Astrocyte (in vitro differentiated cells and primary cell): ENCODE measurements around the gene VPS26C. TPM values are rescaled to one million over a fixed set of nuclear protein-coding genes. Genes with fewer than 3 reads are reported as not detected.

Experiments
- DNase-seq: peaks from one replicate; pipeline ENCODE4 v3.0.0-alpha.2; 2010; ENCODE audit warnings: low read depth
- FAIRE-seq: peaks from 2 replicates; lab custom pipeline; 2011; peaks lifted over from hg19 to GRCh38; lab: Jason Lieb, UNC
- H2AFZ ChIP-seq: 2 replicates; pipeline ENCODE4 v1.6.0; 2012; ENCODE audit warnings: low read depth, low read length, inconsistent platforms
- H3K27ac ChIP-seq: 2 replicates; pipeline ENCODE4 v1.5.1; 2011; ENCODE audit warnings: low read depth, low read length, inconsistent platforms
- H3K27me3 ChIP-seq: 2 replicates; pipeline ENCODE4 v1.6.0; 2011; ENCODE audit warnings: low read length, inconsistent platforms; ENCODE audit not compliant: insufficient read depth
- H3K36me3 ChIP-seq: 2 replicates; pipeline ENCODE4 v1.5.1; 2011; ENCODE audit warnings: low read length, inconsistent platforms; ENCODE audit not compliant: insufficient read depth
- H3K4me1 ChIP-seq: 2 replicates; pipeline ENCODE4 v1.5.1; 2011; ENCODE audit warnings: low read length, inconsistent platforms; ENCODE audit not compliant: insufficient read depth
- H3K4me2 ChIP-seq: 2 replicates; pipeline ENCODE4 v1.6.0; 2012; ENCODE audit warnings: low read length, inconsistent platforms
- H3K4me3 ChIP-seq: 2 replicates; pipeline ENCODE4 v1.5.1; 2011; ENCODE audit warnings: low read depth, mild to moderate bottlenecking, low read length, inconsistent platforms; ENCODE audit not compliant: insufficient read depth
- H3K79me2 ChIP-seq: 2 replicates; pipeline ENCODE4 v1.6.0; 2012; ENCODE audit warnings: mild to moderate bottlenecking, low read length, inconsistent platforms; ENCODE audit not compliant: insufficient read depth
- H3K9ac ChIP-seq: 2 replicates; pipeline ENCODE4 v1.6.0; 2012; ENCODE audit warnings: mild to moderate bottlenecking, low read length, inconsistent platforms
- H3K9me3 ChIP-seq: 2 replicates; pipeline ENCODE4 v1.5.1; 2012; ENCODE audit warnings: low read depth, mild to moderate bottlenecking, low read length, inconsistent platforms; ENCODE audit not compliant: insufficient read depth
- H4K20me1 ChIP-seq: 2 replicates; pipeline ENCODE4 v1.6.0; 2012; ENCODE audit warnings: low read length, inconsistent platforms; ENCODE audit not compliant: insufficient read depth
- H3K27ac Mint-ChIP-seq: one replicate; pipeline ENCODE4 v1.8.0; 2021; ENCODE audit warnings: mild to moderate bottlenecking, mixed read lengths; ENCODE audit not compliant: unreplicated experiment
- H3K27me3 Mint-ChIP-seq: one replicate; pipeline ENCODE4 v1.8.0; 2021; ENCODE audit warnings: low read depth, mixed read lengths; ENCODE audit not compliant: unreplicated experiment
- H3K36me3 Mint-ChIP-seq: one replicate; pipeline ENCODE4 v1.8.0; 2021; ENCODE audit warnings: low read depth, mixed read lengths; ENCODE audit not compliant: unreplicated experiment
- H3K4me1 Mint-ChIP-seq: one replicate; pipeline ENCODE4 v1.8.0; 2021; ENCODE audit warnings: low read depth, mixed read lengths; ENCODE audit not compliant: unreplicated experiment
- H3K4me3 Mint-ChIP-seq: one replicate; pipeline ENCODE4 v1.8.0; 2021; ENCODE audit warnings: mild to moderate bottlenecking, moderate library complexity, mixed read lengths; ENCODE audit not compliant: unreplicated experiment
- H3K9me3 Mint-ChIP-seq: one replicate; pipeline ENCODE4 v1.8.0; 2021; ENCODE audit warnings: mild to moderate bottlenecking, mixed read lengths; ENCODE audit not compliant: unreplicated experiment
- EZH2 ChIP-seq: IDR thresholded peaks from 2 replicates; pipeline ENCODE4 v1.6.1; 2012; ENCODE audit warnings: mild to moderate bottlenecking, low read length, inconsistent platforms; ENCODE audit not compliant: insufficient read depth
- total RNA-seq: library from RNA; stranded (reverse); gene quantifications from 2 replicates; pipeline ENCODE4 v1.2.1, GENCODE V29; 2021
- TF ChIP-seq, protein P1 (sequence below): IDR thresholded peaks from 2 replicates; pipeline ENCODE4 v1.5.1; 2011; ENCODE audit warnings: low read depth, mild to moderate bottlenecking, inconsistent platforms, low read length, moderate library complexity; ENCODE audit not compliant: insufficient read depth

VPS26C gene
- total RNA-seq, 1 donor from 2014 or later = 52.9 TPM

- peaks cover 46% of the 10 kb centered on the region for H3K36me3 ChIP-seq
- no peaks in the 10 kb centered on the region for H3K27me3 ChIP-seq
- H4K20me1 ChIP-seq = peaks cover 44% of the 10 kb centered on the region
- no peaks in the 10 kb centered on the region for H3K9me3 ChIP-seq
- no peak for DNase-seq
- no peak overlapping the region for H3K4me2 ChIP-seq
- H3K27me3 Mint-ChIP-seq = no peaks in the 10 kb centered on the region
- peaks cover 2% of the 10 kb centered on the region for H3K9me3 Mint-ChIP-seq
- H3K27ac Mint-ChIP-seq = no peak overlapping the region
- no peaks in the 10 kb centered on the region for H3K4me1 ChIP-seq
- TF ChIP-seq, protein P1, sequence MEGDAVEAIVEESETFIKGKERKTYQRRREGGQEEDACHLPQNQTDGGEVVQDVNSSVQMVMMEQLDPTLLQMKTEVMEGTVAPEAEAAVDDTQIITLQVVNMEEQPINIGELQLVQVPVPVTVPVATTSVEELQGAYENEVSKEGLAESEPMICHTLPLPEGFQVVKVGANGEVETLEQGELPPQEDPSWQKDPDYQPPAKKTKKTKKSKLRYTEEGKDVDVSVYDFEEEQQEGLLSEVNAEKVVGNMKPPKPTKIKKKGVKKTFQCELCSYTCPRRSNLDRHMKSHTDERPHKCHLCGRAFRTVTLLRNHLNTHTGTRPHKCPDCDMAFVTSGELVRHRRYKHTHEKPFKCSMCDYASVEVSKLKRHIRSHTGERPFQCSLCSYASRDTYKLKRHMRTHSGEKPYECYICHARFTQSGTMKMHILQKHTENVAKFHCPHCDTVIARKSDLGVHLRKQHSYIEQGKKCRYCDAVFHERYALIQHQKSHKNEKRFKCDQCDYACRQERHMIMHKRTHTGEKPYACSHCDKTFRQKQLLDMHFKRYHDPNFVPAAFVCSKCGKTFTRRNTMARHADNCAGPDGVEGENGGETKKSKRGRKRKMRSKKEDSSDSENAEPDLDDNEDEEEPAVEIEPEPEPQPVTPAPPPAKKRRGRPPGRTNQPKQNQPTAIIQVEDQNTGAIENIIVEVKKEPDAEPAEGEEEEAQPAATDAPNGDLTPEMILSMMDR = no peak
- no peak for TF ChIP-seq EZH2
- H2AFZ ChIP-seq = no peak overlapping the region
- H3K27ac ChIP-seq = no peak overlapping the region
- FAIRE-seq = no peak
- H3K36me3 Mint-ChIP-seq = peaks cover 15% of the 10 kb centered on the region
- H3K9ac ChIP-seq = no peak overlapping the region
- H3K4me3 Mint-ChIP-seq = no peak overlapping the region
- H3K4me3 ChIP-seq = no peak overlapping the region
- peaks cover 11% of the 10 kb centered on the region for H3K79me2 ChIP-seq
- H3K4me1 Mint-ChIP-seq = no peaks in the 10 kb centered on the region
Observed at GRCh38 chr21:37186983-37187382, 80.2 kb downstream of the VPS26C start.

DNA sequence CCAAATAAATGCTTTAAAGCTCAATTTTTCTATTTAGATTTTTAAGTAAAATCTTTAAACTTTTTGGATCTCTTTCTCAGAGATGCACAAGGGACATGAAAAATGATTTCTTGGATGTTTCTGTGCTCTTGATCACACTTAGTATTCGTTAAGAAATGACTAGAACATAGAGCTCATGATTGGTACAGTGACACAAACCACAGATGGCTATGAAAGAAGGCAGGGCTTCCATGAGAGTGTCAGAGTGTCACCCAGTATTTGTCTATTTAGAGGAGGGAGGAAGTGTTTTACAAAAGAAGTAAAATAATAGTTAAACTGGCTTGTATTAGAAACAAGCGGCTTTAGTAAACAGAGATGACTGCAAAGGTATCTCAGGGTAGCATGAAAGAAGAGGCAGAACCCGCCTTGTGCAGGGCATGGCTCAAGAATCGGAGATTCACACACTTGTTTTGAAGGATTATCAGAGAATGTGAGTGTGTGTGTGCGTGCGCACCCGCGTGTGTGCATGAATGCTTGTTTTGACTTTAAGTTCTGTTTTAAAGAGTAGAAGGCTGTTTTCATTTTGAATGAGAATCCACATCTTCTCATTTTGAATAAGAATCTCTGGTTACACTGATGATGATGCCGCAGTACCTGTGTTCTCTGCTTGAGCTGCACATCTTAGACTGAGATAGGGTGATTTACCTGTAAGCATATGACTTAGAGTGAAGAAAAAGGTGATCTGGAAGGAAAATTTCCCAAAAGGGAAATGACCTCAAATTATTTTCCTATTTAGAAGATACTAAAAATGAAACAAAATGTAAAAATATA, 82.1 kb downstream of the VPS26C start:
- H3K79me2 ChIP-seq = peaks cover 21% of the 10 kb centered on the region
- H3K27me3 ChIP-seq = no peaks in the 10 kb centered on the region
- Mint-ChIP-seq H3K36me3 (peaks cover 15% of the 10 kb centered on the region), H3K27me3 (no peaks in the 10 kb centered on the region), H3K4me3 (no peak overlapping the region), H3K9me3 (peaks cover 1% of the 10 kb centered on the region), H3K27ac (no peak overlapping the region), H3K4me1 (no peaks in the 10 kb centered on the region)
- no peak overlapping the region for H3K4me3 ChIP-seq
- peaks cover 52% of the 10 kb centered on the region for H4K20me1 ChIP-seq
- DNase-seq (no peak), FAIRE-seq (no peak)
- H3K27ac ChIP-seq = no peak overlapping the region
- TF ChIP-seq, protein P1 = no peak
- no peak for TF ChIP-seq EZH2
- no peaks in the 10 kb centered on the region for H3K4me1 ChIP-seq
- no peak overlapping the region for H2AFZ ChIP-seq
- H3K4me2 ChIP-seq = no peak overlapping the region
- H3K9ac ChIP-seq = no peak overlapping the region
- no peaks in the 10 kb centered on the region for H3K9me3 ChIP-seq
- H3K36me3 ChIP-seq = peaks cover 47% of the 10 kb centered on the region

DNA sequence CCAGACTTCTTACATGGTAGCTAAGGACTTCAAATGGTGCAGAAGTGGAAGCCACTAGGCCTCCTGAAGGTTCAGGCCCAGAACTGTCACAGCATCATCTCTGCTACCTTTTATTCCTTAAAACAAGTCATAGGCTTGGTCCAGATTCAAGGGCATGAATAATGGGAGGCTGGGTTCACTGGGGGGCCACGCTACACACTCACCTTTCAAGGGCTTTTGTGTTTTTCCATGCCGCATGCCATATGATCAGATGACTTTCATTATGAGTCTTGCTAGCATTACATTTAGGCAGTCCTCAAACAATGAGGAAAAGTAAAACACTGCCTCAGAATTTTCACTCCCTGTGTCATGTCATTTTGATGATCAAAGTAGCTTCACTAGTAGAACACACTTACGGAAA, 83.4 kb downstream of the VPS26C start:
- peaks cover 51% of the 10 kb centered on the region for H3K36me3 ChIP-seq
- FAIRE-seq = no peak
- H3K36me3 Mint-ChIP-seq = peaks cover 17% of the 10 kb centered on the region

More for the DNA sequence above, 83.4 kb downstream of the VPS26C start:
- Histone ChIP-seq H3K27ac (no peak overlapping the region), H2AFZ (no peak overlapping the region), H3K4me2 (no peak overlapping the region), H3K79me2 (peaks cover 32% of the 10 kb centered on the region), H3K9ac (no peak overlapping the region), H3K4me1 (no peaks in the 10 kb centered on the region), H3K4me3 (no peak overlapping the region), H4K20me1 (peaks cover 63% of the 10 kb centered on the region), H3K9me3 (no peaks in the 10 kb centered on the region), H3K27me3 (no peaks in the 10 kb centered on the region)
- DNase-seq = no peak
- H3K27me3 Mint-ChIP-seq = no peaks in the 10 kb centered on the region
- H3K9me3 Mint-ChIP-seq = peaks cover 1% of the 10 kb centered on the region
- no peak for TF ChIP-seq EZH2
- TF ChIP-seq, protein P1 = no peak
- H3K4me3 Mint-ChIP-seq = no peak overlapping the region
- H3K4me1 Mint-ChIP-seq = no peaks in the 10 kb centered on the region
- H3K27ac Mint-ChIP-seq = no peak overlapping the region
